ENCODE measurements around the gene KCNQ5.
"Not testable (repeated sequence)": the region's sequence is repeated elsewhere in the genome, so short reads cannot be mapped to it uniquely, and the experiment has no call there.

KCNQ5 gene

DNA sequence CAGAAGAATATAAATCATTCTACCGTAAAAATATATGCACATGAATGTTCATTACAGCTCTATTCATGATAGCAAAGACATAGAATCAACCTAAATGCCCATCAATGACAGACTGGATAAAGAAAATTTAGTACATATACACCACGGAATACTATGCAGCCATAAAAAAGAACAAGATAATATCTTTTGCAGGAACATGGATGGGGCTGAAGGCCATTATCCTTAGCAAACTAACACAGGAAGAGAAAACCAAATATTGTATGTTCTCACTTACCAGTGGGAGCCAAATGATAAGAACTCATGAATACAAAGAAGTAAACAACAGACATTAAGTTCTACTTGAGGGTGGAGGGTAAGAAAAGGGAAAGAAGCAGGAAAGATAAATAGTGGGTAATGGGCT, 595.0 kb downstream of the KCNQ5 start:
- no peak for DNase-seq

DNA sequence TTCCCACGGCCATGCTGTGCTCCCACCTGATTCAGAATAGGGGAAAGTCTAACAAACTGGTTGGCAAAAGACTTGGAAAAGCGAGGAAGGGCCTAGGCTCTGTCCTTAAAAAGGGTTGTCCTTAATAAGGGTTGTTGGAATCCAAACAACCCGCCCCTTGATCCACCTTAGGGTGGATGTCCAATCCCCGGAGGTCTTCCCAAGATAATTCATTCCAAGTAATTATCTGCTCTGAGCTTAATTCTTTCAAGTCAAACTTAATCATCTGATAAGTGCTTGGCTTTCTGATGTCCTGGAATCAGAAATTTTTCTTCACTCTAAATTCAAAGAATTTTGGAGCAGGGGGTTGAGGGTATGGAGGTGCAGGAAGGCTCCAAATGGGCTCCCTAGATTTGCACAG, 603.5 kb downstream of the KCNQ5 start, which contains the start of gene KHDC1L:
KHDC1L (minus strand) TSS at position 101 of the 400 bp plus-strand sequence; CDS start at position 13, 88 bp downstream.
- no peak for DNase-seq

DNA sequence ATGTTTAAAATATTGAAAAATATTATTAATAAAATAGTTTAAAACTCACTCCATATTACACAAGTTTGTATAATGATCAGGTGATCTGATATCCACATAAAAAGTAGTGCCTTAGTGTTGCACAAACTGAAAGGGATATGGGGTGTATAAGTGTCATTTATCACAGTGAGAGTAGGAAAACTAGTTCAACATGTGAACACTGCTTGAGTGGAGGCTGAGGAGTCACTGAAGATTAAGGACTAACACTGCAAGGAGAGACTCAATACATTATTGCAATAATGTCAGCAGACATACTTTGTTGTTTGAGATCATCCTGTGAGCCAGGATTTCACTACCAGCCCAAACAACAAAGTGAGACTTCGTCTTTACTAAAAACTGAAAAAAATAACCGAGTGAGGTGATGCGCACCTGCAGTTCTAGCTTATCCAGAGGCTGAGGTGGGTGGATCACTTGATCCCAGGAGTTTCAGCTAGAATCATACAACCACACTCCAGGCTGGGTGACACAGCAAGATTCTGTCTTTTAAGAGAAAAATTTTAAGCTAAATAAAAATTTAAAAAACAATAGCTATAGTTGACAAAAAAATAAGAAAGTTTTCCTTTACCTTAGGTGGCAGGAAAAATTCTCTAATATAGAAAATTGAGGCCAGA, 605.9 kb downstream of the KCNQ5 start:
- no peak for DNase-seq

DNA sequence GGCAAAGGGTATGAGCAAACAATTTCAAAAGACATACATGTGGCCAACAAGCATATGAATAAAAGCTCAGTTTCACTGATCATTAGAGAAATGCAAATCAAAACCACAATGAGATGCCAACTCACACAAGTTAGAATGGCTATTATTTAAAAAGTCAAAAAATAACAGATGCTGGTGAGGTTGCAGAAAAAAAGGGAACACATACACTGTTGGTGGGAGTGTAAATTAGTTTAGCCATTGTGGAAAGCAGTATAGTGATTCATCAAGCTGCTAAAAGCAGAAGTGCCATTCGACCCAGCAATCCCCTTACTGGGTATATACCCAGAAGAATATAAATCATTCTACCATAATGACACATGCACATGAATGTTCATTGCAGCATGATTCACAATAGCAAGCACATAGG, 610.1 kb downstream of the KCNQ5 start:
- DNase-seq: no peak

DNA sequence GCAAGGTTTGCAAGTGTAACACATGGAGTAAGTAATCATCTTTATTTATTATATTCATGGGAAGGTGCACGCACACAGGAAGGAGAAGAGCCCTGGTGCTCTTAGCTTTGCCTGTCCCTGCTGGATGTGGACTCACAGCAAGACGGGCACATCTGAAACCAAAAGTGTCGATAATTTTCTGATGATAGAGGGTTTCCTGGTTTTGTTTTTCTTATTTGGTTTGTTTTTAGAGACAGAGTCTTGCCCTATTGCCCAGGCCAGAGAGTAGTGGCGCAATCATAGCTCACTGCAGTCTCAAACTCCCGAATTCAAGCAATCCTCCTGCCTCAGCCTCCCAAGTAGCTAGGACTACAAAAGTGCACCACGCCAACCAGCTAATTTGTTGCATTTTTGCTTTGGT, 611.2 kb downstream of the KCNQ5 start:
- no peak for DNase-seq

DNA sequence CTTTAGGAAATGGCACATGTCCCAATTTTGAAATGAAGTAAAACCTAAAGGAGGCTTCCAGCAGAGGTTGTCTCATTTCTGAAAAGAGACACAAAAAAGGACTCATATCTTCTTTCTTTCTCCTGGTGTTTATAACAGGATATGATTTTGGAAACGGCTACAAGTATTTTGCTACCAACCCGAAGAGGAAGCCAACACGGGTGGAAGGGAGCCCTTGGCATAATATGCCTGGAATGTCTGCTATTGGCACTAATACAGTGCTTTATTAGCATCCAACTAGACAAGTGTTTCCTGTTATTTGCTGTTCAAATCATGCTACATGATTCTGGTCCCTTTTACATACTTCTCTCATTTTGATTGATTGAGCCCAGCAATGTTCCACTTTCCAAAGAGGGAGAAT, 612.1 kb downstream of the KCNQ5 start:
- DNase-seq: not testable (repeated sequence)

DNA sequence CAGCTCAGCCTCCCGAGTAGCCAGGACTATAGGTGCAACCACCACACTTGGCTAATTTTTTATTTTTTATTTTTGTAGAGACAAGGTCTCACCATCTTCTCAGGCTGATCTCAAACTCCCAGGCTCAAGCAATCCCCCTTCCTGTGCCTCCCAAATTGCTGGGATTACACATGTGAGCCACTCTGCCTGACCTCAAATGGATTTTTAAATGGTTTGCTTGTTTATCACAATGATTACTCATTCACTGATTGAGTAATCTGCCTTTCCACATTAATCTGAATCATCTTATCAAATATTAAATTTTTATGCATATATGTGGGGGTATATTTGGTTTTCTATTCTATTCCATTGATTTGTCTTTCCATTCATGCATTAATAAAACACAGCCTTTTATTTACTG, 612.9 kb downstream of the KCNQ5 start:
- DNase-seq: no peak

DNA sequence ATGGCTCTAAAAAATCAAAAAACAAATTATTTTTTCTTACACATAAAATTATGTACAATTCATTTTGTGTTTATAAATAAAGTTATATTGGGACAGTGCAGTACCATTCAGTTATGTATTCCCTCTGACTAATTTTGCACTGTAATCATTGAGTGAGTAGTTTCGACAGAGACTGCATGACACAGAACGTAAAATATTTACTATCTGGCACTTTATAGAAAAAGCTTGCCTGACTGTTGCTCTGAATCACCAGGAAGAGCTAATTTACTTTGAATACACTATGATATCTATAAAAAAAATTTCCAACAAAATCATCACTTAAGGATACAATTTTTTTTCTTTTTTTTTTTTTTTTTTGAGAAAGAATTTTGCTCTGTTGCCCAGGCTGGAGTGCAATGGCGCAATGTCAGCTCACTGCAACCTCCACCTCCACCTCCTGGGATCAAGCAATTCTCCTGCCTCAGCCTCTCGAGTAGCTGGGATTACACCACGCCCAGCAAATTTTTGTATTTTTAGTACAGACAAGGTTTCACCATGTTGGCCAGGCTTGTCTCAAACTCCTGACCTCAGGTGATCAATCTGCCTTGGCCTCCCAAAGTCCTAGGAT, 614.4 kb downstream of the KCNQ5 start:
- no peak for DNase-seq

DNA sequence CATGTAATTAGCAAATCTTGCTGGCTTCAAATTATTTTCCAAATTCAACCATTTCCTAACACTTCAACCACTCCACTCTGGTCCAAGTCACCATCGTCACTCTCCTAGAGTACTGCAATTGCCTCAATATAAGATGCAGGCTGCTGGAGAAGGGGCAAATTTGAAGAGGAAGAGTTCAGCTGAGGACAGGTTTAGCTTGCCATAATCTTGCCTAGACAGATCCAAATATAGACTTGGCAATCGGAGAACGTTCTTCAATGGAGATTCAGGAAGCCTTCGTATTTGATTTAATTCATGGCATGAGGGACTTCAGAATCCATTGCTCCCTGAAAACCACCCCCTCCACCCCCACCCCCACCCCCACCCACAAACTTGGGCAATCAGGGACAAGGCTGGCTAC, 618.9 kb downstream of the KCNQ5 start:
- no peak for DNase-seq

DNA sequence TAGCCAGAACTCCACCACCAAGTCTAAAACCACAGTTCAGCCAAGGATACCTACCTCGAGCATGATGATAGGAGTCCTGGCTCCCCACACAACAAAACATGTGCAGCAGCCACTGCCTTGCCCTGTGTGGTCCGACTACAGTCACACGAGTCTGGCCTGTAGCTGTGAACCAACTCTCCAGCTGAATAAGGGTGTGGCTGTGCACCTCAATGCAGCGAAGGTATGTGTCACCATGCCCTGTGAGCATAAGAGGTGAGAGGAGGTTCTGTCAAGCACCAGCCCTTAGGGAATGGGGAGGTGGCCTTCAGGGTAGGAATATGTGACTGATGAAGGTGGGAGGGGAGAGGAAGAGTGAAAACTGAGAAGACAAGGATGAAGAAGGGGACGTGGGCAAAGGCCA, 620.1 kb downstream of the KCNQ5 start:
- no peak for DNase-seq

All from activated CD4-positive, alpha-beta T cell treated with anti-CD3 and anti-CD28 coated beads, Interleukin-10, Interleukin-2, amounts not matched to agents 100 ng/mL and 50 ng/mL, durations not matched to agents 16 hours and 8 hours (primary cell).